ENCODE data around the gene PLA2G4E. TPM values are rescaled to one million over a fixed set of nuclear protein-coding genes. Genes with fewer than 3 reads are reported as not detected.

PLA2G4E gene
- total RNA-seq, 1 donor from 2014 or later, result not detected

- Mint-ChIP-seq H3K4me1 (peaks cover 31% of the 10 kb centered on the region), H3K4me3 (peak overlapping the region; percentile 35), H3K27me3 (ENCODE audit: low read depth) (peaks cover 3% of the 10 kb centered on the region), H3K9me3 (no peaks in the 10 kb centered on the region), H3K27ac (ENCODE audit: unreplicated experiment) (peak overlapping the region; percentile 54), H3K36me3 (ENCODE audit: low read depth) (no peaks in the 10 kb centered on the region)
- TF ChIP-seq, protein P1, sequence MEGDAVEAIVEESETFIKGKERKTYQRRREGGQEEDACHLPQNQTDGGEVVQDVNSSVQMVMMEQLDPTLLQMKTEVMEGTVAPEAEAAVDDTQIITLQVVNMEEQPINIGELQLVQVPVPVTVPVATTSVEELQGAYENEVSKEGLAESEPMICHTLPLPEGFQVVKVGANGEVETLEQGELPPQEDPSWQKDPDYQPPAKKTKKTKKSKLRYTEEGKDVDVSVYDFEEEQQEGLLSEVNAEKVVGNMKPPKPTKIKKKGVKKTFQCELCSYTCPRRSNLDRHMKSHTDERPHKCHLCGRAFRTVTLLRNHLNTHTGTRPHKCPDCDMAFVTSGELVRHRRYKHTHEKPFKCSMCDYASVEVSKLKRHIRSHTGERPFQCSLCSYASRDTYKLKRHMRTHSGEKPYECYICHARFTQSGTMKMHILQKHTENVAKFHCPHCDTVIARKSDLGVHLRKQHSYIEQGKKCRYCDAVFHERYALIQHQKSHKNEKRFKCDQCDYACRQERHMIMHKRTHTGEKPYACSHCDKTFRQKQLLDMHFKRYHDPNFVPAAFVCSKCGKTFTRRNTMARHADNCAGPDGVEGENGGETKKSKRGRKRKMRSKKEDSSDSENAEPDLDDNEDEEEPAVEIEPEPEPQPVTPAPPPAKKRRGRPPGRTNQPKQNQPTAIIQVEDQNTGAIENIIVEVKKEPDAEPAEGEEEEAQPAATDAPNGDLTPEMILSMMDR (conservative IDR thresholded peaks at IDR 0.05), result no peak
- no peak for DNase-seq (ENCODE audit: low read depth, low spot score)
These were observed 53.2 kb downstream of the PLA2G4E start for GRCh38 chr15:41967506-41968206.

GRCh38 chr15:41966920-41967465 is 53.8 kb downstream of the PLA2G4E start:
- no peaks in the 10 kb centered on the region for H3K9me3 Mint-ChIP-seq
- H3K27me3 Mint-ChIP-seq (ENCODE audit: low read depth), result no peaks in the 10 kb centered on the region
- peaks cover 27% of the 10 kb centered on the region for H3K4me1 Mint-ChIP-seq
- TF ChIP-seq, protein P1 (conservative IDR thresholded peaks at IDR 0.05), result no peak
- H3K4me3 Mint-ChIP-seq, result no peak overlapping the region
- H3K27ac Mint-ChIP-seq (ENCODE audit: unreplicated experiment), result no peak overlapping the region
- H3K36me3 Mint-ChIP-seq (ENCODE audit: low read depth), result peaks cover 3% of the 10 kb centered on the region
- no peak for DNase-seq (ENCODE audit: low read depth, low spot score)

DNA sequence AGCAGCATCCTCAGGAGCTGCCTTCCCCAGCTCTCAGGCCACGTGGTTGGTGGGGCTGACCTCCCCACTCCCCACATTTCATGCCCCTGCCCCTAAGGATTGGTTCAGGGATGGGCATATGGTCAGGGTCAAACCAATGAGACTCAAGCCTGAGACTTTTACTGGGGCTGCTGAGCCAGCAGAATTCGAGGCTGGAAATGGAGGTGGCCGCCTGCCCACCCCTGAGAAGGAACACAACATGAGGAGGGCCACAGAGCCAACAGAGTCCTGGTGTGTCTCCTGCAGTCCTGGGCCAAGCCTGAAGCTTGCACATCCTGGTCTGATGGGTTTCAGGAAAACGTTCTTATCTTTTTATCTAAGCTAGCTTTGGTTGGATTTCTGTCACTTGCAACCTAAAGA is 54.4 kb downstream of the PLA2G4E start:
- Mint-ChIP-seq H3K4me1 (peaks cover 24% of the 10 kb centered on the region), H3K4me3 (no peak overlapping the region), H3K36me3 (ENCODE audit: low read depth) (peaks cover 4% of the 10 kb centered on the region), H3K27me3 (ENCODE audit: low read depth) (no peaks in the 10 kb centered on the region), H3K9me3 (no peaks in the 10 kb centered on the region), H3K27ac (ENCODE audit: unreplicated experiment) (no peak overlapping the region)
- TF ChIP-seq, protein P1 (conservative IDR thresholded peaks at IDR 0.05), result no peak
- no peak for DNase-seq (ENCODE audit: low read depth, low spot score)

DNA sequence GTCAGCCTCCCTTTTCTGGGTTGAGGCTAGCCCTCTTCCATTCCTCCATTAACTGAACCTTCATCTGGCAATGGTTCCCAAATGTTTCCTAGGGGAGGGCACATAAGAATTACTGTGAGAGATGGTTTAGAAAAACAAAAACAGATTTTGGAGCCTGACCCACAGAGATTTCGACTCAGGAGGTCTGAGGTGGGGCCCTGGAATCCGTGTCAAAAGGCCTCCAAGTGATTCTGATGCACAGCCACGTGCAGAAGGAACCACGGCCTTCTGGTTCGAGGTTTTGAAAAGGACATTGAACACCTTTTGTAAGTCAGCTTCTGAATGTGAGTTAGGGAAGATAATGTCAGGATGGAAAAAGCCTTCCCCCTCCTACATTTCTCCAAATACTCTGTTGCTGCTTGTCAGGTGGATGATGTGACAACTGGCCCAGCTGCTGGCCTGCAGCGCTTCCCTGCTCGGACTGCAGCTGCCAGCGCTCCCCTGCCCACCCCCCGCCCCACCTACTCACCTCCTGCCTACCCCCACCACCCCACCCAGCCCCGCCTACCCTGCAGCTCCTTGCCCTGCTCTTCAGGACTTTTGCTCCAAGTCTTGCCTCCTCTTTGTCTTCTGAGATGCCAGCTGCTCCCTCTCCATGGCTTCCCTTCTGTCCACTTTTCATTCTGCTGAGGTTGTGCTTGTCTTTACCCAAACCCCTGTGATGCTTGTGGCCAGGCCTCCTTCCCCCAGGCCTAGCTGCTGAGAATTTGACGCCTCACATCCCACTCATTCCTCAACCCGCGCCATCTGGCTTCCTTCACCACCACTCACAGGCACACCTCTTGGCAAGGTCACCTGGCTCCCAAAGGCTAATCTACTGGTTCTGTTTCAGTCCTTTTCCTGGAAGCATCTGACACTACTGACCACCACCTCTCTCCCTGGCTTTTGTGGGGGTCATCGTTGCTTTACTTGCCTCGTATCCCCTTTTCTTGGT is 55.1 kb downstream of the PLA2G4E start:
- no peaks in the 10 kb centered on the region for H3K9me3 Mint-ChIP-seq
- no peak overlapping the region for H3K4me3 Mint-ChIP-seq
- TF ChIP-seq, protein P1 (conservative IDR thresholded peaks at IDR 0.05), result no peak
- peaks cover 17% of the 10 kb centered on the region for H3K4me1 Mint-ChIP-seq
- H3K27ac Mint-ChIP-seq (ENCODE audit: unreplicated experiment), result no peak overlapping the region
- no peak for DNase-seq (ENCODE audit: low read depth, low spot score)
- H3K27me3 Mint-ChIP-seq (ENCODE audit: low read depth), result no peaks in the 10 kb centered on the region
- peaks cover 4% of the 10 kb centered on the region for H3K36me3 Mint-ChIP-seq (ENCODE audit: low read depth)

- TF ChIP-seq, protein P1 (conservative IDR thresholded peaks at IDR 0.05), result no peak
- no peaks in the 10 kb centered on the region for H3K9me3 Mint-ChIP-seq
- no peak overlapping the region for H3K27ac Mint-ChIP-seq (ENCODE audit: unreplicated experiment)
- DNase-seq (ENCODE audit: low read depth, low spot score), result no peak
- H3K36me3 Mint-ChIP-seq (ENCODE audit: low read depth), result peaks cover 4% of the 10 kb centered on the region
- H3K4me1 Mint-ChIP-seq, result no peaks in the 10 kb centered on the region
- no peaks in the 10 kb centered on the region for H3K27me3 Mint-ChIP-seq (ENCODE audit: low read depth)
- H3K4me3 Mint-ChIP-seq, result no peak overlapping the region
These were observed 59.1 kb downstream of the PLA2G4E start for GRCh38 chr15:41961595-41962202.
